HEK293T (cell line): ENCODE data around the gene PRKG1.

ENCODE experiments used
- CTCF ChIA-PET: fragments of 350-600 bp; formaldehyde crosslinking; extraction: SDS; loops from one replicate; lab custom pipeline; 2021; ENCODE audit warnings: antibody characterized with exemption, inconsistent platforms; lab: Yijun Ruan, JAX
- POLR2A ChIA-PET: fragments of 350-600 bp; formaldehyde crosslinking; extraction: SDS; loops from one replicate; lab custom pipeline; 2020; ENCODE audit warnings: antibody characterized with exemption, inconsistent platforms; lab: Yijun Ruan, JAX
- DNase-seq: peaks from one replicate; pipeline ENCODE4 v3.0.0; 2012; ENCODE audit warnings: mixed read lengths; ENCODE audit errors: extremely low spot score
- ARNT ChIP-seq: fragments of 450-650 bp; IDR thresholded peaks from 2 replicates; pipeline ENCODE4 v1.6.1; 2017; ENCODE audit warnings: mild to moderate bottlenecking
- BHLHE40 ChIP-seq: fragments of 450-650 bp; IDR thresholded peaks from 2 replicates; pipeline ENCODE4 v1.6.1; 2016; ENCODE audit warnings: mild to moderate bottlenecking, moderate library complexity, borderline replicate concordance
- CTBP1 ChIP-seq: fragments of 450-650 bp; IDR thresholded peaks from 2 replicates; pipeline ENCODE4 v1.6.1; 2016; ENCODE audit warnings: borderline replicate concordance
- ELF4 ChIP-seq: fragments of 450-650 bp; IDR thresholded peaks from 2 replicates; pipeline ENCODE4 v1.6.1; 2017; ENCODE audit warnings: antibody characterized with exemption
- FOXA1 ChIP-seq: fragments of 450-650 bp; IDR thresholded peaks from 2 replicates; pipeline ENCODE4 v1.6.1; 2016; ENCODE audit warnings: mild to moderate bottlenecking
- FOXK2 ChIP-seq: fragments of 450-650 bp; IDR thresholded peaks from 2 replicates; pipeline ENCODE4 v1.6.1; 2016; ENCODE audit warnings: mild to moderate bottlenecking
- FOXM1 ChIP-seq: fragments of 450-650 bp; IDR thresholded peaks from 2 replicates; pipeline ENCODE4 v1.6.1; 2017; ENCODE audit warnings: mild to moderate bottlenecking, borderline replicate concordance
- HDGF ChIP-seq: fragments of 450-650 bp; IDR thresholded peaks from 2 replicates; pipeline ENCODE4 v1.6.1; 2017; ENCODE audit warnings: antibody characterized with exemption, borderline replicate concordance
- L3MBTL2 ChIP-seq: fragments of 450-650 bp; conservative IDR thresholded peaks from 2 replicates; pipeline ENCODE4 v1.6.1; 2016; ENCODE audit warnings: mild to moderate bottlenecking
- LEF1 ChIP-seq: fragments of 450-650 bp; IDR thresholded peaks from 2 replicates; pipeline ENCODE4 v1.6.1; 2017; ENCODE audit warnings: mild to moderate bottlenecking, borderline replicate concordance
- NFRKB ChIP-seq: fragments of 450-650 bp; IDR thresholded peaks from 2 replicates; pipeline ENCODE4 v1.6.1; 2016; ENCODE audit warnings: mild to moderate bottlenecking, moderate library complexity
- PKNOX1 ChIP-seq: fragments of 450-650 bp; IDR thresholded peaks from 2 replicates; pipeline ENCODE4 v1.6.1; 2016
- SP1 ChIP-seq: fragments of 450-650 bp; IDR thresholded peaks from 2 replicates; pipeline ENCODE4 v1.6.1; 2017
- SUZ12 ChIP-seq: fragments of 450-650 bp; IDR thresholded peaks from 2 replicates; pipeline ENCODE4 v1.6.1; 2016; ENCODE audit warnings: mild to moderate bottlenecking
- TARDBP ChIP-seq: fragments of 450-650 bp; IDR thresholded peaks from 2 replicates; pipeline ENCODE4 v1.6.1; 2016
- ZNF384 ChIP-seq: fragments of 450-650 bp; IDR thresholded peaks from 2 replicates; pipeline ENCODE4 v1.6.1; 2016

The PRKG1 gene

DNA sequence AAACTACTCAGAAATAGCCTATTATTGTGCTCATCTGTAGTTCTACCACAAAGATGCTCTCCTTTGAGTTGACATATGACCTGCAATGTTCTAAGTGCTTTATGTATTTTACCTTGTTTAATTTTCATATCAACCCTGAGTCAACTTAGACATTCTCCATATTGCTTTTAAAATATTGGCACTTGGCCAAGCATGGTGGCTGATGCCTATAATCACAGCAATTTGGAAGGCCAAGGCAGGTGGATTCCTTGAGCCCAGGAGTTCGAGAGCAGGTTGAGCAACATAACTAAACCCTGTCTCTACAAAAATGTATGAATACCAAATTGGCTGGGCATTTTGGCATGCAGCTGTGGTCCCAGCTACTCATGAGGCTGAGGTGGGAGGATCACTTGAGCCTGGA, 50.6 kb downstream of the PRKG1 start:
- DNase-seq, result no peak
- ChIA-PET CTCF (no interaction called here), POLR2A (no interaction called here)
- TF ChIP-seq CTBP1 (no peak), SP1 (no peak), FOXA1 (no peak)

- DNase-seq, result no peak
- TF ChIP-seq FOXK2, result no peak
- TF ChIP-seq ZNF384, result no peak
- TF ChIP-seq HDGF, result no peak
- no peak for TF ChIP-seq L3MBTL2
- no peak for TF ChIP-seq TARDBP
- TF ChIP-seq NFRKB, result no peak
- TF ChIP-seq LEF1, result no peak
- TF ChIP-seq FOXA1, result no peak
- no peak for TF ChIP-seq SP1
- no peak for TF ChIP-seq FOXM1
- TF ChIP-seq BHLHE40, result no peak
- no peak for TF ChIP-seq ARNT
- CTCF ChIA-PET, result no interaction called here
- POLR2A ChIA-PET, result no interaction called here
Observed at GRCh38 chr10:51125518-51125917, 51.2 kb downstream of the PRKG1 start.

DNA sequence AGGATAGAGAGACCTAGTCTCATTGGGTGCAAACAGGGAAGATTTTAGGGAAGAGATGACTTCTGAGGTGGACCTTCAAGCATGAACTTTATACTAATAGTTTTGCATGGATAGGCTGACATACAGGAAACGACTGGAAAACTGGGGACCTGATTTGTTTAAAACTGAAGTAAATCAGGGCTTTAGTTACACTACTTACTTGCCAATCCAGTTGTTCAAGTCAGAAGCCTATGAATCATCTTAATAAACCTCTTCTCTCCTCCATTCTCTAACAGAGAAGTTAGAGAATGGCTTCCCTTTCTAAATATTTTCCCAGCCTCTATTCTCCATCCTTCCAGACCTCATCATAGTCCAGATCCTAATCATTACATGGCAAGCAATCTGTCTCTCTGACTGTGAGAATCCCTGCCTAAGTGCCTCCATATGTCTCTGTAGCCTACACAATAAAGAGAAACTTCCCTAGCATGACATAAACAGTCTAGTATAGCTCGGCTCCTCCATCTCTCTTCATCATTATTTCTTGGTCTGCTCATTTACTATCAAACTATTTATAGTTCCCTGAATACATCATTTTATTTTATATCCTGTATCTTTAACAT, 55.8 kb downstream of the PRKG1 start:
- POLR2A ChIA-PET, result no interaction called here
- no peak for TF ChIP-seq FOXA1
- TF ChIP-seq TARDBP, result no peak
- TF ChIP-seq SUZ12, result no peak
- TF ChIP-seq LEF1, result no peak
- TF ChIP-seq NFRKB, result no peak
- no peak for TF ChIP-seq ARNT
- TF ChIP-seq PKNOX1, result no peak
- TF ChIP-seq L3MBTL2, result no peak
- TF ChIP-seq CTBP1, result no peak
- no peak for TF ChIP-seq FOXM1
- TF ChIP-seq FOXK2, result no peak
- no peak for TF ChIP-seq HDGF
- CTCF ChIA-PET, result no interaction called here
- DNase-seq, result no peak

DNA sequence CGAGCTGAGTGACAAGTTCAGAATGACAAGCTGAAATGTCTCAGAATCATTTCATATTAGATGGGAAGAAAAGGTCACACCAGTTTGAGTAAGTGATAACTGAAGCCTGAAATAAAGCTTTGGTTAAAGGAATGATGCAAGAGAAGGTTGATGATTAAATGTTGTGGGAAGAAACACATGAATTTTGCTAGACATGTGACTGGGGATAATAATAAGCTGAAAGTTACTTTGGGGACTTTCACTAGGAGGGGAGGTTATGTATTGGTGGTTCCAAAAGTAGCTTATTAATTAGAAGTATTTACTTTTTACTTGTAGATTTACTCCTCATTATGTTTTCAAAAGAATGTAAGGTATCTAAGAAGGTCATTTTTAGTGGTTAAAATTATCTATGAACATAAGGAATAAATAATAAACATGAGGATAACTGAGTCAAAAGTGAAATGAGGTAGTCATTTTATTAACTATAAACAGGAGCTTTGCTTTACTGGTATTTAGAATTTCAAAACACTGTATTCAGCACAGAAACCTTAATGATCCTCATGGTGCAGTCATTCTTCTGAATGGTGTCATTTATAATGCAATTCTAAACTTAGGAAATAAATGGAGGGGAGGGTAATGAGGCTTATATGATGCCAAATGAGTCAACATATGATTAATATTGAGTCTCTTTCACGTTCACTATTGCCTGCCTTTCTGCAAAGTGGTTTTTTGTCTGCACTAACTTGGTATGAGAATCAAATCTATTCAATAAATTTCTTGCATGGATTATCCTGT, 63.7 kb downstream of the PRKG1 start:
- no peak for TF ChIP-seq ELF4
- TF ChIP-seq NFRKB, result no peak
- peak; percentile 34; the same call in 1 of the 2 replicates for TF ChIP-seq PKNOX1
- POLR2A ChIA-PET, result interaction anchor here (0.8 kb wide), 1 partner anchor 147 kb away, joined by 3 read pairs; no protein-coding TSS in a partner anchor
- CTCF ChIA-PET, result no interaction called here
- DNase-seq, result no peak

DNA sequence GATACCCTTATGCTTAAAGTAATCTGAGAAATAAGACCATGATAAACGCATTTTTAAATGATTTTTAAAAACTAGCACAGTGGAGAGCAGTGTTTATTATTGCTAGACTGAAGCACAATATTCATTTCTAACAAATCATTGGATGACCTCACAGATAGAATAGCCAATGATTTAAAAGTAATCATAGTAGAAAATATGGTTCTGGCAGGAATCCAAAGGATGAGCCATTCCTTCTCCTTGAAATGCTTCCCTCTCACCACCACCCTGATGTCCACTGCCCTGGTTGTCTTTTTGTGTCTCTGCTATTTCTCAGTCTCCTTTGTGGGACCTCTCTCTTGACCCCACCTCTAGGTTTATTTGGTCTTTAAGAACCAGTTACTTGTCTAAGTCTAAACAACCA, 64.9 kb downstream of the PRKG1 start:
- CTCF ChIA-PET, result no interaction called here
- TF ChIP-seq ARNT (no peak), ELF4 (no peak), LEF1 (no peak), L3MBTL2 (no peak), FOXA1 (no peak), ZNF384 (no peak), FOXK2 (no peak), PKNOX1 (no peak)
- DNase-seq, result no peak
- POLR2A ChIA-PET, result no interaction called here

GRCh38 chr10:51141010-51141409, 66.7 kb downstream of the PRKG1 start:
- TF ChIP-seq L3MBTL2 (no peak), CTBP1 (no peak), PKNOX1 (no peak), BHLHE40 (no peak), ARNT (no peak), ZNF384 (no peak), SUZ12 (no peak), LEF1 (no peak), SP1 (no peak), FOXM1 (no peak), HDGF (no peak), TARDBP (no peak), ELF4 (no peak), FOXK2 (no peak), NFRKB (no peak)
- CTCF ChIA-PET, result no interaction called here
- POLR2A ChIA-PET, result no interaction called here
- no peak for DNase-seq
